HG02870 (cell line): ENCODE measurements around the gene ABR.
"Not testable (repeated sequence)": the region's sequence is repeated elsewhere in the genome, so short reads cannot be mapped to it uniquely, and the experiment has no call there.

ENCODE experiments used
- ATAC-seq: cut with Tn5 transposase; IDR thresholded peaks from one replicate; pipeline ENCODE4 v1.9.1; 2021; ENCODE audit warnings: mild to moderate bottlenecking, moderate library complexity; ENCODE audit not compliant: unreplicated experiment

The ABR gene

DNA sequence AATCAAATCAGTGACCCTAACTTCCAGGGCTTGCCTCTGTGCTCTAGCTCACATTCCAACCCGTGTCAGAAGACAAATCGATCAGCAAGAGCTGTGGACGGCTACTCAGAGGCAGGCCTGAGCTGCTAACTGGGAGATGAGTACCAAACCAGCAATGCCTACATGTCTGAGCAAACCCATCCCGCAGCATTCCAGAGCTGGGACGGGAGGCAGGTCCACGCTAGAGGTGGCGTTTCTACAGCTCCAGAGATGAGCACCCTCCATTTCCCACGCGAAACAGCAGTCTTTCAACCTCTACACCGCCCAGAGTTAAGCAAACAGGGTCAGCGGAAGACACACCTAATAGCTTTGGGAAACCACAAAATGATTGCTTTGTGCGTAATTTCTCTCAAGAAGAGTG is 206.7 kb downstream of the ABR start:
- ATAC-seq, result no peak

DNA sequence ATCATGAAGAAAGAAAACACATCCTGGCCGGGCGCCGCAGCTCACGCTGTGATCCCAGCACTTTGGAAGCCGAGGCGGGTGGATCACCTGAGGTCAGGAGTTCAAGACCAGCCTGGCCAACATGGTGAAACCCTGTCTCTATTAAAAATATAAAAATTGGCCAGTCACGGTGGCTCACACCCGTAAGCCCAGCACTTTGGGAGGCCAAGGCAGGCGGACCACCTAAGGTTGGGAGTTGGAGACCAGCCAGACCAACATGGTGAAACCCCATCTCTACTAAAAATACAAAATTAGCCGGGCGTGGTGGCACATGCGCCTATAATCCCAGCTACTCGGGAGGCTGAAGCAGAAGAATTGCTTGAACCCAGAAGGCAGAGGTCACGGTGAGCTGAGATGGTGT is 207.9 kb downstream of the ABR start:
- ATAC-seq, result not testable (repeated sequence)

DNA sequence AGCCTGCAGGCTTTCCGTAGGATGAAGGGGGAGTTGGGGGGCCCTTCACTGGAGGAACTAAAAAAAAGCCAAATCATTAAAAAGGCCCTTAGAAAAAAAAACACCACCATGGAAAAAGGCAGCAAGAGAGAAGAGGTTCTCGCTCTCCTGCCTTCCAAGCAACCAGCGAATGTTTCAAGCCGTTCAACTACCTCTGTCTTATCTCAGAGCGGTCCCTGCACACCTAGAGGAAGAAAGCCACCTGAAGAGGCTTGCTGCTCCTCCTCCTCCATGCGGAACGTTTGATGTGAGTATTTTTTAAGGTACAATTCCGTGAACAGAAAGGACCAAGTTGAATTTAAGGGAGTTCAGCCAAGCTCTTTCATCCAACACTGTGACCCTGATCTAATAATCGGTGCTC is 209.4 kb downstream of the ABR start:
- ATAC-seq, result no peak

DNA sequence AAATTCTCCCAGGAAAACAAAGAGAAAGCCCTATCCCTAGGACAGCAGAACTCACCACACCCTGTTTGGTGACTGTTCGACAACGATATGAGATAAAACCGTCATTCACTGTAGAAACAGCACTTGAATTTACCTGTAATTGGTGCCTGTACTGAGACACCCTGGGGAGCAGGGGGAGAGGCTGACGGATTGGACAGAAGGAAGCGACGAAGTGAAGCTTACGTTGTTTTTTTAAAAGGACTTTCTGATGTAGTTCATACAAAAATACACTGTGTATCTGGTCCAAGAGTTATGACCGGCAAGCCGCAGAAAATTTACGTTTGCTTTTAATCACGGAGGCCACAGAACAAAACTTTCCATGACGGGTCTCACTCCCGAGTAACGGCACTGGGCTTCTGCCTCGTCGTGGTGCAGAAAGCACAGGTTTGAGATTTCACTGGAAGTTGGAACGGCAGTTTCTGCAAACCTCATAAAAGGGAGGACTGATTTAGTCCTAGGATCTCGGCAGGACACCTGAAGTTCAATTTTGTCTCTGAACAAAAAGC is 209.9 kb downstream of the ABR start:
- ATAC-seq, result no peak

DNA sequence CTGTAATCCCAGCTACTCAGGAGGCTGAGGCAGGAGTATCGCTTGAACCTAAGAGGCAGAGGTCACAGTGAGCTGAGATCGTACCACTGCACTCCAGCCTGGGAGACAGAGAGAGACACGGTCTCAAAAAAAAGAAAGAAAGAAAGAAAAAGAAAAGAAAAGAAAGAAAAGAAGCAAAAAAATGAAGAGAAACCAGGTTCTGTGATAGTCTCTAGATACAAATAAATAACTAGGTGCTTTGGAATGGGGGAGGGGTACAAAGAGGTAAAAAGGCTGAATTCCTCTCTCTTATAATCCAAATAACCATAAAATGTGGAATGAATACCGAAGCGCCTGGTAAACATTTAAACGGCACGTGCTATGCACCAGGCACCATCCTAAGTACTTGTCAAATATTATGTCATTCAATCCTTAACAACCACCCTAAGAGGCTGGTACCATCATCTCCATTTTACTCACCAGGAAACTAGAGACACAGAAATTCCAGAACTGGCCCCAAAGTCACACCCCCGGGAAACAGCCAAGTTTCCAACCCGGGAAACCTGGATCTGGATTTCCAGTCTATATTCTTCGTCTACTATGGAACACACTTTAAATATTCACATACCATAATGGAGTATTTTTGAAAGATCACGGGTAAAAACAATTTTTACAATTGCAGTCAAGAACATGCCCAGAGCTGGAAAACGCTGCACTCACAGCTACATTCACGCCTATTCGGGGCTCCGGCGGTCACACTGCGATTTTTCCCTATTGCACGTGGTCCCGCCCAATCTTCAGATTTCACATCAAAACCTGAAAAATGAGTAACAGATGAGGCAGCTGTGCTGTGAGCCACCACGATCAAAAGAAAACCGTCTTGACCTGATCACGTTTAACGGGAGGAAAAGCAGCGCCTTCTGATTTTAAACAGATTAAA is 210.7 kb downstream of the ABR start:
- ATAC-seq, result no peak

DNA sequence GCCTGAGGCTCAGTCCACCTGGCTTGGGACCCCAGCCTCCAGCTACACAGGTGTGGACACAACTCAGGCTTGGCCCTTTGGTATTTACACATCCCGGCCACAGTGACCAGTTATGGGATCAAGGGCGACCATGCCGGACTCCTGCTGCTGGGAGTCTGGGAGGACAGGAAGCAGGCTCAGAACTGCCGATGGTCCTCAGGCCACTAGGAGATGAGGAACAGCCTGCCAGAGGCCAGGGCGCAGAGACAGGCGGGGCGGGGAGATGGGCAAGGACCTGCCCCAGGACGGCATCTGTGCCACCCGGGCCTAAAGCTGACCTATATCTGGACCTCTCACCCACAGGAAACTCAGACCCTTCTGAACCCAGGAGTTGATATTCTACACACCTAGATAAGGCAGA is 212.7 kb downstream of the ABR start:
- ATAC-seq, result no peak

DNA sequence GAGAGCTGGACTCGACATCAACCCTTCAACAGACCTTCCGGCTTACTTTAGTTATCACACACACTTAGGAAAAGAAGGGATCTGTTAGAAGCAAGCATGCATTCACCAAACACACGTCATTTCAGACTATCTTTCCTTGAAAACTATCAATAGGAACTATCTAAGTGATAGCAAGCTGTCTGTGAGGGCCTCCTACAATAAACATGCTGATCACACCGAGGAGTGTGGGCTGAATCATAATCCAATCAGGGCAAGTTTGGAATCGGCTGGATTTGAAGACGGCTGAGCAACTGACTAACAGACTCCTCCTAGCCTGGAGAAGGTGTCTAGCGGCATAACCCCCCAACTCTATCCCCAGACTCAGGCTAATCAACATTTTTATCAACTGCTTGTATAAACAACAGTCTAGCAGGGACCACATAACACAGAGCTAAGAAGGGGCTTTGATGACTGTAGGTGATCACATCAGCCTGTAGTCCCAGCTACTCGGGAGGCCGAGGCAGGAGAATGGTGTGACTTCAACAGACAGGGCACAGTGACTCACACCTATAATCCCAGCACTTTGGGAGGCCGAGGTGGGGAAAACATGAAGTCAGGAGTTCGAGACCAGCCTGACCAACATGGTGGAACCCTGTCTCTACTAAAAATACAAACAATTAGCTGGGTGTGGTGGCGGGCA is 214.3 kb downstream of the ABR start:
- no peak for ATAC-seq

DNA sequence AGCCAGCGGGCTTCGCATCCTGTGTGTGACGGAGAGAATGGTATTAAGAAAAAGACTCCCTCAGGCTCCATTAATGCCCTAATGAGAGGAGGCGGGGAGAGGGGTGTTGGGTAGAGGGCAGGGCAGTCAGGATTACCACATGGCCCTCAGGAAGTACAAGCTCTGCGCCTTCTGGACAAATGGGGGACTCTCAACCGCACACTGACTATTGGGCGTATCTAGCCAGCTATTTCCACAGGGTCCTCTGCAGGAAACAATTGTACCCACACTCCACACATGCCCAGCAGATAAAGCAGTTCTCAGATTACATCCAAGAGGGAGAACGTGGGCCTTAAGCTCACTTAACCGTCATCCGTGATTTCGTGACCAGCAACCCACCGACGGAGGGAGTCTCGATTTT is 214.9 kb downstream of the ABR start:
- no peak for ATAC-seq

DNA sequence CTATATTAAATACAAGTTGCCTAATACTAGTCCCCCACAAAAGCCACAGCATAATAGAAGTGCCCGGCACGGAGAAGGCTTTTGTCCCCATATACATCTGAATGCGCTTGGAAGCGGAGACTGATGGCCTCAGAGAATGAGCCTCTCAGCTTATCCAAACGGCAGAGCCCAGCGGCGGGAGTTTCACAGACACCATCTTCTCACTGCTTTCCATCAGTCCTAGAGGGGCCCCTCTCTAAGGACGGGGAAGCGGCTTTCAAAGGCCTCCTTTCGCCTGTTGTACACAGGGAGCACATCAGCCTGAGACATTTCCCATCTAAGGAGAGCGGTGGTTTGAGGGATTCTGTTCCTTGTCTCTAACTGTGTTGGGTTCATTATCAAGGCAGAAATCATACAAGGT is 217.1 kb downstream of the ABR start:
- no peak for ATAC-seq

DNA sequence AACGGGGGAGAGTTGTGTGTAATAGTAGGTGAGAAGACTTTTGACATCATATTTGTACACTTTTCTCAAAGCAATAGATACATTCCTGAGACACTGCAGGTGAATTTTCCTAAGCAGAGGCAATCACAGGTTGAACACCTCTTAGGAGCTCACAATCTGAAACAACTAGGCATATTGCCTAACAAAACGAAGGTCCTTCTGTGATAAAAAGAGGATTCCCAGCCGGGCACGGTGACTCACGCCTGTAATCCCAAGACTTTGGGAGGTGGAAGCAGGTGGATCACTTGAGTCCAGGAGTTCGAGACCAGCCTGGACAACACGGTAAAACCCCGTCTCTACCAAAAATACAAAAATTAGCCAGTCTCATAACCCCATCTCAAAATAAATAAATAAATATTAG is 217.6 kb downstream of the ABR start:
- ATAC-seq, result no peak

DNA sequence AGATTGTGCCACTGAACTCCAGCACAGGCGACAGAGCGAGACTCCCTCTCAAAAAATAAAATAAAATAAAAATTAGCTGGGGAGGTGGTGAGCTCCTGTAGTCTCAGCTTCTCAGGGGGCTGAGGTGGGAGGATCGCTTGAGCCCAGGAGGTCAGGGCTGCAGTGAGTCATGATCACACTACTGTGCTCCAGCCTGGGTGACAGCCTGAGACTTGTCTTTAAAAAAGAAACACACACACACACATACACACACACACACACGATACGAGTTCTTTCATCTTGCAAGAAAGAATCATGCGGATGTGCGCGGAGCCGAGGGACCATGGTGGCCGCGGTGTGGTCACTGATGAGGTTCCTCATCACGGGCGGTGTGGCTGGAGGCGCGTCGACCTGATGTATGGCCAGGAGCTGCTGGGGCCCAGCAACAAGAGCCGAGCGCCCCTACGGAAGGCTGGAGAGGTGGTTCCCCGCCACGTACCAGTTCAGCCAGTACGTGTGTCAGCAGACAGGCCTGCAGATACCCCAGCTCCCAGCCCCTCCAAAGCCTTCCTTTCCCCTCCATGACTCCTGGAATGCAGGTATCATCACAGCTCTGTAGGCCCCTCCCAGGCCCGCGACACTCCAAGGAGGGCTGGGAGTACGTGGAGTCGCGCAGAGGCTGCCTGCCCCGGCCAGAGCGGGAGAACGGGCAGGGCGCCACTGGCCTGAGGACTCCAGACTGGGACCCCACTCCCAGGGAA is 220.9 kb downstream of the ABR start:
- ATAC-seq, result no peak

DNA sequence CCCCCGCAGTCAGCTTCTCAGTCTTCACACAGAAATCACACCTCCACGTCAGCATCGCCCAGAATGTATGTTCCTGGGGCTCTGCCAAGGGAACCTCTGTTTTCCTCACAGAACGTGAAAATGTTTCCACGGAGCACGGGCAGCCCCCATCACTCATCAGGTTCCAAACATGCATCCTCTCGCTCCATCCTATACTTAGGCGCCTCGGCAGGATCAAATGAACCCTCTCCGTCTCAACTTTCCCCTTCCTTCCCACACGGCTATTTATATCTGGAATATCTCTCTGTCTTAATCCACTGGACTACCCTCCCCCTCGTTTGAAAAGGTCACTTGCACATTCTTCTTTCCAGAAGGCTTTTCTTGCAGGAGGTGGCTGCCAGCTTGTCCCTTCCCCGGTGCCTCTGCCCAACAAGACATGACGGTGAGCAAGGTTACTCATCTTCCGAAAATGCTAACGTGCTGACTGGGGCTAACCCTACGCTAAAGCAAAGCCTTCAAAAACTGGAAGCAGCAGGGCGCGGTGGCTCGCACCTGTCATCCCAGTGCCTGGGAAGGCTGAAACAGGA is 221.8 kb downstream of the ABR start:
- no peak for ATAC-seq

DNA sequence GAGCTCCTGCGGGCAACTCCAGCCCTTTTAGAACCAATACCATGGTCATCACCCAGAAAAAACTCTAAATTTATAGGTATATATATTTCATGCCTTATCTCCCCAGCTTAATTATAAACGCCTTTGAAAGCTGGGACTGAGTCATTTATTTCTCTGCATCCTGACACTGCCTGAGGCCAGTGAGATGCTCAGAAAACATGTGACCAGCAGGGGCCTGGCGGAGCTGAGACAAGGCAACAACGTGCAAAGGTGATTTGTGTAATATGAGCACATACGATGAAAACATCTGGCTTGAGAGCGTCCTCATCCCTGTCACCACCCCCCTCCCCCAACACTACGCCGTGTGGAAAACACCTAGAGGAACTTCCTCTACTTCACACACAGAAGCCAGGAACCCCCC is 222.9 kb downstream of the ABR start:
- ATAC-seq, result no peak

DNA sequence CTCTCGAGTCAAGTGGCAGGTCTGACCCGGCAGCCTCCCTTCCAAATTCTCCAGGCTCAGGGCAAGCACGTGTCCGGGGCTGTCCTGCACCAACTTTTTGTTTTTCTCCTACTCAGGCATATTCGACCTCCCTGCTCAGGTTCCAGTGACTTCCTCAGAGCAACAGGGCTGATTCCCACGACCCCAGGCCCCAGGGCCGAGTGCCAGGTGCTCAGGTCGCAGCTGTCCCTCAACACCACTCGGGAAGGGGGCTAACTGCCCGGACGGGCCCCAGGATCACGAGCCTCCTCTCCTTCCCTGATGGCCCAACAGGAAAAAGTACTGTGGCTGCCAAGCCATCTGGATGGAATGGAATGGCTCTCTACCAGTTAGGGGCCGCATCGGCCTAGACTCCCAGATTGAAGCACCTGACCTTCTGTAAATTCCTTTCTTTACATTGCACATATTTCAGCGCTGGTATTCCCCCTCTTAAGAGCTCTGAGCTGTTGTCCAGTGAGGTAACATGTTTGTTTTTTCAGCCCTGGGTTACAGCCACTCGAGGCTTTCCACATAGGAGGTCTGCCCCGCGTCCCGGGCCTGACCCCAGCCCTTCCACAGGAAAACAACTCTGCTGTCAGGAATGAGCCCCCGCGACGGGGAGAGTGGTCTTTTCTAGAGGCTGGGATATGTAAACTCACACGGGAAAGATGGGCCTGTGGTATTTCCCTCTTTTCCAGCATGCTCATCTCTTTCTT is 225.2 kb downstream of the ABR start:
- no peak for ATAC-seq

DNA sequence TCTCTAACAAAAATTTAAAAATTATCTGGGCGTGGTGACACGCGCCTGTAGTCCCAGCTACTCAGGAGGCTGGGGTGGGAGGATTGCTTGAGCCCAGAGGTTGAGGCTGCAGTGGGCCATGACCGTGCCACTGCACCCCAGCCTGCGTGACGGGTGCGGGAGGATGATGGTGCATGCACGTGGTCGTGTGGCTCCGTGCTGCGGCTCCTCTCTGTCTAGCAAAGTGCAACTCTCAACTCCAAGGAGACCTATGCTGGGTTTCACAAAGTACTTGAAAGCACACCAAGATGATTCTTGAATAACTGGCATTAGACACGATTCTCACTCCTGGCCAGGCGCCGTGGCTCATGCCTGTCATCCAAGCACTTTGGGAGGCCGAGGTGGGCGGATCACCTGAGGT is 226.0 kb downstream of the ABR start:
- ATAC-seq, result no peak
